Measurements from ENCODE around the gene ZNF44.

ZNF44 gene

GRCh38 chr19:12260236-12260635 is 34.4 kb downstream of the ZNF44 start:
- DNase-seq (ENCODE audit: low read depth): no peak
- Histone ChIP-seq H3K36me3 (ENCODE audit: control insufficient read depth, insufficient read depth, low read length, severe bottlenecking) (no peaks in the 10 kb centered on the region), H3K9me3 (ENCODE audit: control insufficient read depth, low read length) (peaks cover 66% of the 10 kb centered on the region), H3K9ac (ENCODE audit: low read length) (no peak overlapping the region), H3K27me3 (replicated peaks; ENCODE audit: control insufficient read depth, insufficient read depth, low read length) (no peaks in the 10 kb centered on the region), H3K4me1 (ENCODE audit: control insufficient read depth, insufficient read depth, low read length) (no peaks in the 10 kb centered on the region), H3K4me3 (ENCODE audit: low read length) (no peak overlapping the region)

- H3K27me3 ChIP-seq (replicated peaks; ENCODE audit: control insufficient read depth, insufficient read depth, low read length): no peaks in the 10 kb centered on the region
- H3K4me1 ChIP-seq (ENCODE audit: control insufficient read depth, insufficient read depth, low read length): no peaks in the 10 kb centered on the region
- no peak for DNase-seq (ENCODE audit: low read depth)
- H3K4me3 ChIP-seq (ENCODE audit: low read length): peak overlapping the region; percentile 24
- peaks cover 75% of the 10 kb centered on the region for H3K9me3 ChIP-seq (ENCODE audit: control insufficient read depth, low read length)
- no peak overlapping the region for H3K9ac ChIP-seq (ENCODE audit: low read length)
- peaks cover 4% of the 10 kb centered on the region for H3K36me3 ChIP-seq (ENCODE audit: control insufficient read depth, insufficient read depth, low read length, severe bottlenecking)
Measured at GRCh38 chr19:12255372-12255771, 39.3 kb downstream of the ZNF44 start.

GRCh38 chr19:12247644-12248222 is 47.0 kb downstream of the ZNF44 start:
- Histone ChIP-seq H3K4me1 (ENCODE audit: control insufficient read depth, insufficient read depth, low read length) (no peaks in the 10 kb centered on the region), H3K9ac (ENCODE audit: low read length) (no peak overlapping the region), H3K4me3 (ENCODE audit: low read length) (peak overlapping the region; percentile 48), H3K36me3 (ENCODE audit: control insufficient read depth, insufficient read depth, low read length, severe bottlenecking) (peaks cover 63% of the 10 kb centered on the region), H3K27me3 (replicated peaks; ENCODE audit: control insufficient read depth, insufficient read depth, low read length) (no peaks in the 10 kb centered on the region), H3K9me3 (ENCODE audit: control insufficient read depth, low read length) (peaks cover 97% of the 10 kb centered on the region)
- DNase-seq (ENCODE audit: low read depth): no peak

GRCh38 chr19:12244370-12244769 is 50.3 kb downstream of the ZNF44 start:
- H3K4me1 ChIP-seq (ENCODE audit: control insufficient read depth, insufficient read depth, low read length): no peaks in the 10 kb centered on the region
- peaks cover 93% of the 10 kb centered on the region for H3K9me3 ChIP-seq (ENCODE audit: control insufficient read depth, low read length)
- no peak for DNase-seq (ENCODE audit: low read depth)
- no peaks in the 10 kb centered on the region for H3K27me3 ChIP-seq (replicated peaks; ENCODE audit: control insufficient read depth, insufficient read depth, low read length)
- H3K4me3 ChIP-seq (ENCODE audit: low read length): peak overlapping the region; percentile 64
- peaks cover 66% of the 10 kb centered on the region for H3K36me3 ChIP-seq (ENCODE audit: control insufficient read depth, insufficient read depth, low read length, severe bottlenecking)
- H3K9ac ChIP-seq (ENCODE audit: low read length): no peak overlapping the region

GRCh38 chr19:12237143-12237839 is 57.4 kb downstream of the ZNF44 start:
- no peak overlapping the region for H3K9ac ChIP-seq (ENCODE audit: low read length)
- no peaks in the 10 kb centered on the region for H3K27me3 ChIP-seq (replicated peaks; ENCODE audit: control insufficient read depth, insufficient read depth, low read length)
- H3K36me3 ChIP-seq (ENCODE audit: control insufficient read depth, insufficient read depth, low read length, severe bottlenecking): peaks cover 46% of the 10 kb centered on the region
- H3K4me3 ChIP-seq (ENCODE audit: low read length): no peak overlapping the region
- peaks cover 56% of the 10 kb centered on the region for H3K9me3 ChIP-seq (ENCODE audit: control insufficient read depth, low read length)
- H3K4me1 ChIP-seq (ENCODE audit: control insufficient read depth, insufficient read depth, low read length): no peaks in the 10 kb centered on the region
- DNase-seq (ENCODE audit: low read depth): no peak

GRCh38 chr19:12232961-12233360 is 61.7 kb downstream of the ZNF44 start:
- Histone ChIP-seq H3K27me3 (replicated peaks; ENCODE audit: control insufficient read depth, insufficient read depth, low read length) (no peaks in the 10 kb centered on the region), H3K4me1 (ENCODE audit: control insufficient read depth, insufficient read depth, low read length) (no peaks in the 10 kb centered on the region)

GRCh38 chr19:12230751-12231733 is 63.6 kb downstream of the ZNF44 start:
- no peak overlapping the region for H3K9ac ChIP-seq (ENCODE audit: low read length)
- H3K4me3 ChIP-seq (ENCODE audit: low read length): peak overlapping the region; percentile 14
- peaks cover 35% of the 10 kb centered on the region for H3K36me3 ChIP-seq (ENCODE audit: control insufficient read depth, insufficient read depth, low read length, severe bottlenecking)
- H3K4me1 ChIP-seq (ENCODE audit: control insufficient read depth, insufficient read depth, low read length): no peaks in the 10 kb centered on the region
- no peaks in the 10 kb centered on the region for H3K27me3 ChIP-seq (replicated peaks; ENCODE audit: control insufficient read depth, insufficient read depth, low read length)
- H3K9me3 ChIP-seq (ENCODE audit: control insufficient read depth, low read length): peaks cover 51% of the 10 kb centered on the region
- peak; percentile 11 for DNase-seq (ENCODE audit: low read depth)

More at GRCh38 chr19:12232961-12233360, 61.7 kb downstream of the ZNF44 start:
- Histone ChIP-seq H3K4me3 (ENCODE audit: low read length) (no peak overlapping the region), H3K36me3 (ENCODE audit: control insufficient read depth, insufficient read depth, low read length, severe bottlenecking) (peaks cover 31% of the 10 kb centered on the region), H3K9ac (ENCODE audit: low read length) (no peak overlapping the region), H3K9me3 (ENCODE audit: control insufficient read depth, low read length) (peaks cover 52% of the 10 kb centered on the region)
- no peak for DNase-seq (ENCODE audit: low read depth)

- no peak for DNase-seq (ENCODE audit: low read depth)
- peaks cover 51% of the 10 kb centered on the region for H3K9me3 ChIP-seq (ENCODE audit: control insufficient read depth, low read length)
Measured at GRCh38 chr19:12229990-12230389, 64.7 kb downstream of the ZNF44 start.

GRCh38 chr19:12224676-12225075 is 70.0 kb downstream of the ZNF44 start:
- no peak overlapping the region for H3K9ac ChIP-seq (ENCODE audit: low read length)
- no peak for DNase-seq (ENCODE audit: low read depth)
- no peaks in the 10 kb centered on the region for H3K4me1 ChIP-seq (ENCODE audit: control insufficient read depth, insufficient read depth, low read length)
- H3K4me3 ChIP-seq (ENCODE audit: low read length): peak overlapping the region; percentile 7
- peaks cover 56% of the 10 kb centered on the region for H3K9me3 ChIP-seq (ENCODE audit: control insufficient read depth, low read length)
- H3K36me3 ChIP-seq (ENCODE audit: control insufficient read depth, insufficient read depth, low read length, severe bottlenecking): peaks cover 27% of the 10 kb centered on the region
- H3K27me3 ChIP-seq (replicated peaks; ENCODE audit: control insufficient read depth, insufficient read depth, low read length): no peaks in the 10 kb centered on the region

More at GRCh38 chr19:12229990-12230389, 64.7 kb downstream of the ZNF44 start:
- Histone ChIP-seq H3K27me3 (replicated peaks; ENCODE audit: control insufficient read depth, insufficient read depth, low read length) (no peaks in the 10 kb centered on the region), H3K4me3 (ENCODE audit: low read length) (peak overlapping the region; percentile 14), H3K9ac (ENCODE audit: low read length) (no peak overlapping the region), H3K36me3 (ENCODE audit: control insufficient read depth, insufficient read depth, low read length, severe bottlenecking) (peaks cover 42% of the 10 kb centered on the region), H3K4me1 (ENCODE audit: control insufficient read depth, insufficient read depth, low read length) (no peaks in the 10 kb centered on the region)

- no peaks in the 10 kb centered on the region for H3K4me1 ChIP-seq (ENCODE audit: control insufficient read depth, insufficient read depth, low read length)
- peaks cover 70% of the 10 kb centered on the region for H3K9me3 ChIP-seq (ENCODE audit: control insufficient read depth, low read length)
- H3K36me3 ChIP-seq (ENCODE audit: control insufficient read depth, insufficient read depth, low read length, severe bottlenecking): peaks cover 34% of the 10 kb centered on the region
- no peak for DNase-seq (ENCODE audit: low read depth)
- H3K27me3 ChIP-seq (replicated peaks; ENCODE audit: control insufficient read depth, insufficient read depth, low read length): no peaks in the 10 kb centered on the region
- H3K9ac ChIP-seq (ENCODE audit: low read length): no peak overlapping the region
- H3K4me3 ChIP-seq (ENCODE audit: low read length): no peak overlapping the region
Measured at GRCh38 chr19:12222980-12223630, 71.6 kb downstream of the ZNF44 start.

All from adipocyte (in vitro differentiated cells).